HL-60 (cell line): Measurements from ENCODE around the gene LAMC3.

Source experiments
- CTCF ChIP-seq: IDR thresholded peaks from one replicate; pipeline ENCODE4 v1.5.1; 2011; ENCODE audit warnings: low read length, control low read depth, inconsistent platforms; ENCODE audit not compliant: insufficient read depth
- POLR2AphosphoS5 ChIP-seq: IDR thresholded peaks from 2 replicates; pipeline ENCODE4 v1.6.1; 2012; ENCODE audit warnings: low read depth

GRCh38 chr9:130963337-130963908, 45.6 kb upstream of the LAMC3 start:
- TF ChIP-seq POLR2AphosphoS5 = no peak
- no peak for TF ChIP-seq CTCF
